Stimulated activated CD8-positive, alpha-beta memory T cell treated with anti-CD3 and anti-CD28 coated beads, Interleukin-15, amount 100 ng/mL, for 1 hour (primary cell): ENCODE measurements around the gene GP1BB.

Experiments
- DNase-seq: peaks from one replicate; pipeline ENCODE4 v3.0.0-alpha.2; 2020; ENCODE audit warnings: low read depth

Gene GP1BB

GRCh38 chr22:19727310-19728150 is 4.2 kb downstream of the GP1BB start:
- no peak for DNase-seq

DNA sequence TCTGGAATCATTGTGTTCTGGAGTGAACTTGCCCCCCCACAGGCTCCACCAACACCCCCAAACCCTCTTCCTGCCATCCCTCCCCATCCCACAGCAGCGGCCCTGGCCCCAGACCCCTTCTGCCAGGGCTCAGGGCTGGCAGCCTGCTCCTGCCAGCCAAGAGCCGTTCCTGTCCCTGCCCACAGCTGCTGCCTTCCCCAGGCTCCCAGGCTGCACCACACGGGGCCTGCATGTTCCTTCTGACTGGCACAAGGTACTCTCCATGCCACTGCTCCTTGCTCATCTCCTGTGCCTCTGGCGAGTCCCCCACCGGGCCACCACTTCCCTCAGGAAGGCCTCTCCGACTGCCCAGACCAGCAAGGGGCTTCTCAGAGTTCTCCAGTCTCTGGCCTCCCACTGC is 4.9 kb downstream of the GP1BB start:
- no peak for DNase-seq

- no peak for DNase-seq
Observed at GRCh38 chr22:19728836-19729235, 5.5 kb downstream of the GP1BB start.

GRCh38 chr22:19729507-19729906 is 6.2 kb downstream of the GP1BB start:
- no peak for DNase-seq

GRCh38 chr22:19730198-19730597 is 6.9 kb downstream of the GP1BB start:
- DNase-seq: no peak

DNA sequence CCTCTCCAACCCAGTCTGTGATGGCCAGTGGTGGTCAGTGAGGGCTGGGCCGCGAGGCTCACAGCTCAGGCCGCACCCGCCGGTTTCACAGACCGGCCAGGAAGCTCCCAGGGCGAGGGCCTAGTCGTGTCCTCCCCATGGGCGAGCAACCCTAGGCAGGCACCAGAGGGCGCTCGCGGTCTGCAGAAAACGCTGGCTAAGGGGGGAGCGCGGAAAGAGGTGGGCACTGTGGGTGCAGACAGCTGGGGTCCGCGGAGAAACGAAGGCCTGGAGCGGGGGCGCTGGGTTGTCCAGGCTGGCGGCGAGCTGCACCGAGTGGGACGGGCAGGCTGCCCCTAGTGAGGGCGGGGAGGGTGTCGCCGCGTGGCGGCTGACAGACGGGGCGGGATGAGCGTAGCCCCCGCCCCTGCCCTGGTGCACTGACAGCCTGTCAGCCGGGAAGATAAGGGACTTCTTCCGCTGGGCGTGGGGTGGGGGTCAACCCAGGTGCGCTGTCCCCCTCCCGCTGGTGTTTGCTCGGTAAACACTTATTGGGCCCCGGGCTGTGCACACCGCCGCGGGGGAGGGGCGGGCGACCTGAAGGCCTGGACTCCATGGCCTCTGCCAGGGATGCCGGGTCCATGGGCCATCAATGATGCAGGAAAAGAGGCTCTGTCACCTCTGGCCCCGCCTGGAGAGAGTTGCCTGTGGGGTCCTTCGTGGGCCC is 7.5 kb downstream of the GP1BB start:
- peak; percentile 84 for DNase-seq

GRCh38 chr22:19731361-19732135 is 8.2 kb downstream of the GP1BB start:
- DNase-seq: no peak

DNA sequence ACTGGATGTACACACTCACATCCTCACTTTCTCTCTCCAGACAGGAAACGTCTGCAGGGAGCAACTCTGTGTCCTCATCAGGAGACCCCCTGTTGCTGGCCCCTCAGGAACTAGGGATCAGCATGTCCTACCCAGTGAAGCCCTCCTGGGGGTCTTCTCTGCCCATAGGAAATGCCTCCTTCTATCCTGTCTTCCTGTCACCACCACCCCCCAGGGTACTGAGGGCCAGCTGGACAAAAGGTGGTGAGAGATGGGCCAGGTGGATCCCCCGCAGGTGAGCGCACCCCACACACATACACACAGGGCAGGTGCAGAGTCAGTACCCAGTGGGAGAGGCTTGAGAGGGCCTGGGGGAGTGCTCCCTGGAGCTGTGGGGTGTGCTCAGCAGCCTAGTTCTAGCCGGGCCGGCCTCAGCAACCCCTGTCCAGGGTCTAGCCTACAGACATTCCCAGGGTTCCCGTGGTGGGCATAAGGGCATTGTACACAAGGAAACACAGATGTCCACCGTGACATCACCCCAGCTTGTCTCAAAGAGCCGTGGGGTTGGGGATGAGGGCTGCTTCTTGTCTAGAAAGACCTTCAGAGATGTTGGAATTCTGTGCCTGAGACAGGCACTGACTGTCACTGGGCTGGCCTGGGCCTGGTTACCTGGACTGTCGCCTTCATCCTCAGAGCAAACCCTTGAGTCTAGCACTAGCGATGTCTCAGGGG is 9.2 kb downstream of the GP1BB start:
- DNase-seq: no peak

GRCh38 chr22:19733755-19734154 is 10.4 kb downstream of the GP1BB start:
- no peak for DNase-seq

DNA sequence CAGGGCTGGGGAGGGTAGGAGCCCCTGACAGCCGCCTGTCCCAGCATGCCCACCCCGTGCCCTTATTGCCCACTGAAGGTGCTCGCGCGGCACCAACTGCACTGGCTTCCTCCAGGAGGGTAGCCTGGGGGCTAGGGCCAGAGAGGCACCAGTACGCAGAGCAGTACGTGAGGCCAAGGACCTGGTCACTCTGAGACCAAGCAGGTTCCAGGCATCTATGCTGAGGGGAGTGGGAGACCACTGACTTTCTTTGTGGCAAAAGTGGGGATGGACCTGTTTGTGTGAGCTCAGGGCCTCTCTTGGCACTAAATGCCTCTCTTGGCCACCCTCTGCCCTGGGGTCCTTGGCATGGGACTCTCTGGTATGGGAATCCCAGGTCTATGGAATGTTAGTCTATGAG is 10.8 kb downstream of the GP1BB start:
- DNase-seq: no peak

GRCh38 chr22:19734837-19735382 is 11.6 kb downstream of the GP1BB start:
- no peak for DNase-seq

- DNase-seq: no peak
Observed at GRCh38 chr22:19735665-19736510, 12.5 kb downstream of the GP1BB start.

DNA sequence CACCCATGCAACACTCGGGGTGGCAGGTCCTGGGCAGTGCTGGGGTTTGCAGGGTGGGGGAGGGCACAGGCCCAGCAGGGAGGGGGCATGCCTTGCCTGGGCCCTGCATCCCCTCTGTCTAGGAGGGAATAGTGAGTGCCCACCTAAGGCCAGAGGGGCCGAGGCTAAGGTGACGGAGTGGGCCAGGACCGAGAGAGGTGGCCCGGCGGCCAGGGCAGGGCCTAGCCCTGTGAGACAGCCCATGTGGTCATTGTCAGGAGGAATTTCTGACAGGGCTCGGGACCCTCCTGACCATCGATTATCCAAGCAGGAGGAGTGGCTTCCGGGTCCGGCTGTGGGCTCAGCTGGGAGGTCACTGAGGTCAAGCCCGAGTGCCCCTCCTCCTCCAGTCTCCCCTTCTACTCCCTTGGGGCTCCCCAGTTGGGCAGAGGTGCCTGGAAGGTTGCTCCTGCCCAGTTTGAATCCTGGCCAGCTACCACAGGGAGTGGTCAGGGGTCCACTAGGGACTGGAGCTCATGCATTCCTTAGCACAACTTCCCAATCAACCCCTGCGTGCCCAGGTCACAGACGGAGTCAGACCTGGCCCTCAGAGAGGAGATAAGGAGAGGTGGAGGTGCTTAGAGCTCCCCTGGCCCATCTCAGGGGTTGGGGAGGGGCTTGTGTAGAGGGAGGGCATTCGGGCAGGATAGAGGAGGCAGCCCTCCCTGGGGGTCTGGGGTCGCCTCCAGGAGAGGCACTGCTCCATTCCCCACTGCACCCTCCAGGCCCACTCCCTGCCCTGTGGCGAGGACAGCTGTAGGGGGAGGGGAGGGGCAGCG is 14.7 kb downstream of the GP1BB start:
- no peak for DNase-seq

DNA sequence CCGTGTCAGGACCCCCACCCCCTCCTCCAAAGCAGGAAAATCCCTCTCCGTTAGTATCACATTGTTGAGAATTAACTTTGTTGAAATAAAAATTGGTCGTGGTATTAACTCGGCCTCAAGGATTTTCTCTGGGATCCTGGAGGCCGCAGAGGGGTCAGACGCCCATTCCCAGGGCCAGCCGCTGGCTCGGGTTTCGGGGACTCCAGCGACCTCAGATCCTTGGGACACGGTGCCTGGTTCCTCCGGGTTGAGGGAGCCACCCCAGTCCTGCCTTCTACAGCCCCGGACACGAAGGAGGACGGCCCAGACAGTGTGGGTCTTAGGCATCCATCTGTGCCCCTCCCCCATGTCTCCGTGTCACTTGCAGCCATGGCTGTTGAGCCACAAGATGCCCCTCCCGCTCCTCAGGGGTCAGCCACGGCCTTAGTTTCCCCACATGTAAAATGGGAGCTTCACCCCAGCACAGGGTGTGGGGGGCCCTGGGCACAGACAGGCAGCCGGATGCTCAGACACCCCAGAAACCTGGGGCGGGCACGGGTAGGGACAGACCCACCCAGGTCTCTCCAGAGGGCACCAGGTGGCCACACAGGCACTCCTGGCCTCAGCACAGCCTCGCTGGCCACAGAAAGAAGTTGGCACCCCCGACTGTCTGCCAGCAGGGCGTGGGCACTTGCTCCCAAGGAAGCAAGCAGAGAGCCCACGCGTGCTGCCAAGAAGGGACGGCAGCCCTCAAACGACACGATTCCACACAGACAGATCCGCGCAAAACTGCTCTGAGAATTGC is 15.5 kb downstream of the GP1BB start:
- no peak for DNase-seq

- no peak for DNase-seq
Observed at GRCh38 chr22:19739448-19739895, 16.1 kb downstream of the GP1BB start.

DNA sequence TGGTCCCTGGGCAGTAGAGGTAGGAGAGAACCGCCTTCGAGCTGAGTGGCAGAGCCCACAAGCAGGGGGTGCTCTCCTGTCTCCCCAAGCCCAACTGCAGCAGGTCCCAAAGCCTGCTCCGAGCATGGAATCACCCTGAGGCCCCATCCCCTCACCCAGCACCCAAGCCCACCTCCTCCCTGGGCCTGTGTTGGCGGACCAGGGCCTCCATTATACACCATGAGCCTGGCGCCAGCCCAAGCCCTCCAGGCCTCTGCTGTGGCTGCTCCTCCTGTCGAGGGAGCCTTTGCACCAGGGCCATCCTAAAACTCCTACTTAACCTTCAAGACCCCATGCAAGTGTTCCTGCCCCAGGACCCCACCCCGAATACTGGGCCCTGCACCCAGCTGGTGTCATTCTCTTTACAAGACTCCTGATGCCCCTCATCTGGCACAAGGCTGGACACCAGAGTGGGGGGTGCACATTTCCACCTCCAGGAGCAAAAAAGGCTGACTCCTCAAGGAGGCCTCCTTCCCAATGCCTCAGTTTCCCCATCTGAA is 16.6 kb downstream of the GP1BB start:
- no peak for DNase-seq

- DNase-seq: no peak
Observed at GRCh38 chr22:19740586-19740985, 17.2 kb downstream of the GP1BB start.

DNA sequence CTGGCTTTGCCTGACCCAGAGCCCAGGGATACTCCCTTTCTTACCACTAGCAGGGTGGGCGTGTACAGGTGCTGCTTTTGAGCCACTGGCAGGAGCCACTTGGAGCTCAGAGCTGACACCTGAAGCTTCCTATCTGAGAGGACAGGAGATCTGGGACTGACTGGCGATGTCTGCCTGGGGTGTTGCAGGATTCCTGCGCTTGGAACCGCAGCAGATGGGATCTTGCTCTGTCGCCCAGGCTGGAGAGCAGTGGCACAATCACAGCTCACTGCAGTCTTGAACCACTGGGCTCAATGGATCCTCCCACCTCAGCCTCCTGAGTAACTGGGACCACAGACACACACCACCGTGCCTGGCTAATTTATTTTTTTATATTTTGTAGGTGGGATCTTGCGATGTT is 17.7 kb downstream of the GP1BB start:
- DNase-seq: no peak
